GM19239 (cell line): ENCODE results near the gene ZCCHC14.
A peak's percentile ranks its signal among the peaks of the same experiment; 100 is the strongest.
"Not testable (repeated sequence)": the region's sequence is repeated elsewhere in the genome, so short reads cannot be mapped to it uniquely, and the experiment has no call there.

Experiments
- DNase-seq: peaks from one replicate; pipeline ENCODE4 v3.0.0; 2011; ENCODE audit warnings: low spot score; ENCODE audit not compliant: insufficient read length
- FAIRE-seq: peaks from 2 replicates; lab custom pipeline; 2011; peaks lifted over from hg19 to GRCh38; lab: Jason Lieb, UNC

Gene ZCCHC14

GRCh38 chr16:87484487-87485331, 8.1 kb downstream of the ZCCHC14 start:
- no peak for FAIRE-seq
- DNase-seq, result no peak

- DNase-seq (no peak), FAIRE-seq (no peak)
These were observed 9.3 kb downstream of the ZCCHC14 start for GRCh38 chr16:87483481-87483880.

- not testable (repeated sequence) for FAIRE-seq
These were observed 10.2 kb downstream of the ZCCHC14 start for GRCh38 chr16:87482670-87483069.

GRCh38 chr16:87482266-87482665, 10.6 kb downstream of the ZCCHC14 start:
- FAIRE-seq (no peak), DNase-seq (no peak)

More at GRCh38 chr16:87482670-87483069, 10.2 kb downstream of the ZCCHC14 start:
- not testable (repeated sequence) for DNase-seq

GRCh38 chr16:87481711-87482110, 11.1 kb downstream of the ZCCHC14 start:
- FAIRE-seq, DNase-seq: not testable (repeated sequence)

GRCh38 chr16:87477209-87477981, 15.4 kb downstream of the ZCCHC14 start:
- FAIRE-seq, DNase-seq: not testable (repeated sequence)

- FAIRE-seq, result no peak
- no peak for DNase-seq
These were observed 18.2 kb downstream of the ZCCHC14 start for GRCh38 chr16:87474566-87474996.

- FAIRE-seq, result no peak
These were observed 18.8 kb downstream of the ZCCHC14 start for GRCh38 chr16:87474017-87474416.

GRCh38 chr16:87472935-87473334, 19.9 kb downstream of the ZCCHC14 start:
- no peak for FAIRE-seq
- no peak for DNase-seq

More at GRCh38 chr16:87474017-87474416, 18.8 kb downstream of the ZCCHC14 start:
- no peak for DNase-seq

- DNase-seq (no peak), FAIRE-seq (no peak)
These were observed 20.6 kb downstream of the ZCCHC14 start for GRCh38 chr16:87472142-87472778.

GRCh38 chr16:87471278-87472141, 21.3 kb downstream of the ZCCHC14 start:
- FAIRE-seq, result no peak
- no peak for DNase-seq

- FAIRE-seq, result no peak
- DNase-seq, result no peak
These were observed 22.5 kb downstream of the ZCCHC14 start for GRCh38 chr16:87470332-87470731.

GRCh38 chr16:87469169-87469568, 23.7 kb downstream of the ZCCHC14 start:
- FAIRE-seq (no peak), DNase-seq (no peak)

GRCh38 chr16:87468550-87468949, 24.3 kb downstream of the ZCCHC14 start:
- no peak for FAIRE-seq
- DNase-seq, result no peak

GRCh38 chr16:87466975-87467501, 25.8 kb downstream of the ZCCHC14 start:
- FAIRE-seq (no peak), DNase-seq (no peak)

GRCh38 chr16:87465879-87466278, 26.9 kb downstream of the ZCCHC14 start:
- DNase-seq (no peak), FAIRE-seq (no peak)

GRCh38 chr16:87465306-87465705, 27.5 kb downstream of the ZCCHC14 start:
- DNase-seq, result no peak
- FAIRE-seq, result no peak

- FAIRE-seq, result peak; percentile 66
- peak; percentile 31 for DNase-seq
These were observed 28.0 kb downstream of the ZCCHC14 start for GRCh38 chr16:87464691-87465300.
